DOHH2 (cell line): ENCODE measurements around the gene TGM2.

ENCODE experiments used
- H3F3A ChIP-seq: fragments of 200-600 bp; sonication (generic), shearing (Covaris generic); 2 replicates; pipeline ENCODE4 v1.6.0; 2016; ENCODE audit warnings: antibody characterized with exemption, mild to moderate bottlenecking; ENCODE audit not compliant: control insufficient read depth, insufficient read depth
- H3K27ac ChIP-seq: fragments of 200-600 bp; sonication (generic); 2 replicates; pipeline ENCODE4 v1.5.1; 2014; ENCODE audit warnings: low read depth, mild to moderate bottlenecking, low read length, moderate library complexity
- H3K27me3 ChIP-seq: fragments of 200-600 bp; sonication (generic); 2 replicates; pipeline ENCODE4 v1.6.1; 2014; ENCODE audit warnings: mild to moderate bottlenecking, low read length, mixed read lengths; ENCODE audit not compliant: control insufficient read depth
- H3K36me3 ChIP-seq: fragments of 200-600 bp; sonication (generic); 2 replicates; pipeline ENCODE4 v1.6.1; 2014; ENCODE audit warnings: mild to moderate bottlenecking, low read length, moderate library complexity, mixed read lengths; ENCODE audit not compliant: control insufficient read depth
- H3K4me1 ChIP-seq: fragments of 200-600 bp; sonication (generic); 2 replicates; pipeline ENCODE4 v1.6.1; 2014; ENCODE audit warnings: mild to moderate bottlenecking, low read length, mixed read lengths; ENCODE audit not compliant: control insufficient read depth
- H3K4me2 ChIP-seq: fragments of 200-600 bp; sonication (generic); 2 replicates; pipeline ENCODE4 v1.6.0; 2014; ENCODE audit warnings: mild to moderate bottlenecking, low read length, moderate library complexity
- H3K4me3 ChIP-seq: fragments of 200-600 bp; sonication (generic); 2 replicates; pipeline ENCODE4 v1.5.1; 2014; ENCODE audit warnings: mild to moderate bottlenecking, low read length, mixed read lengths
- H3K79me2 ChIP-seq: fragments of 200-600 bp; sonication (generic); 2 replicates; pipeline ENCODE4 v1.6.1; 2014; ENCODE audit warnings: mild to moderate bottlenecking, low read length, mixed read lengths; ENCODE audit not compliant: control insufficient read depth
- H3K9me2 ChIP-seq: fragments of 200-600 bp; sonication (generic); replicated peaks from 2 replicates; pipeline ENCODE4 v1.6.1; 2014; ENCODE audit warnings: mild to moderate bottlenecking, low read length, mixed read lengths; ENCODE audit not compliant: control insufficient read depth
- H3K9me3 ChIP-seq: fragments of 200-600 bp; sonication (generic); 2 replicates; pipeline ENCODE4 v1.6.1; 2014; ENCODE audit warnings: antibody characterized with exemption, low read length, mixed read lengths; ENCODE audit not compliant: control insufficient read depth, insufficient read depth
- H4K20me1 ChIP-seq: fragments of 200-600 bp; sonication (generic); 2 replicates; pipeline ENCODE4 v1.6.0; 2014; ENCODE audit warnings: low read depth, mild to moderate bottlenecking, antibody characterized with exemption, low read length, moderate library complexity; ENCODE audit not compliant: control insufficient read depth, insufficient read depth
- EZH2phosphoT487 ChIP-seq: fragments of 200-600 bp; sonication (generic); IDR thresholded peaks from 2 replicates; pipeline ENCODE4 v1.6.1; 2017; ENCODE audit warnings: borderline replicate concordance, mild to moderate bottlenecking, antibody characterized with exemption, low read length, moderate library complexity, mixed read lengths
- TF ChIP-seq, protein P1 (sequence below): fragments of 200-600 bp; sonication (generic); IDR thresholded peaks from one replicate; pipeline ENCODE4 v1.5.1; 2014; ENCODE audit warnings: antibody characterized with exemption, mild to moderate bottlenecking, low read depth, low read length; ENCODE audit not compliant: poor library complexity, severe bottlenecking

TGM2 gene

GRCh38 chr20:38115205-38115604 lies 49.9 kb downstream of the TGM2 start:
- Histone ChIP-seq H3K27ac (no peak overlapping the region), H3F3A (no peaks in the 10 kb centered on the region), H3K4me1 (no peaks in the 10 kb centered on the region), H3K4me2 (no peak overlapping the region), H3K36me3 (no peaks in the 10 kb centered on the region), H3K9me3 (no peaks in the 10 kb centered on the region), H3K79me2 (no peaks in the 10 kb centered on the region), H3K27me3 (peaks cover 7% of the 10 kb centered on the region), H4K20me1 (no peaks in the 10 kb centered on the region), H3K4me3 (no peak overlapping the region), H3K9me2 (no peaks in the 10 kb centered on the region)
- TF ChIP-seq, protein P1, sequence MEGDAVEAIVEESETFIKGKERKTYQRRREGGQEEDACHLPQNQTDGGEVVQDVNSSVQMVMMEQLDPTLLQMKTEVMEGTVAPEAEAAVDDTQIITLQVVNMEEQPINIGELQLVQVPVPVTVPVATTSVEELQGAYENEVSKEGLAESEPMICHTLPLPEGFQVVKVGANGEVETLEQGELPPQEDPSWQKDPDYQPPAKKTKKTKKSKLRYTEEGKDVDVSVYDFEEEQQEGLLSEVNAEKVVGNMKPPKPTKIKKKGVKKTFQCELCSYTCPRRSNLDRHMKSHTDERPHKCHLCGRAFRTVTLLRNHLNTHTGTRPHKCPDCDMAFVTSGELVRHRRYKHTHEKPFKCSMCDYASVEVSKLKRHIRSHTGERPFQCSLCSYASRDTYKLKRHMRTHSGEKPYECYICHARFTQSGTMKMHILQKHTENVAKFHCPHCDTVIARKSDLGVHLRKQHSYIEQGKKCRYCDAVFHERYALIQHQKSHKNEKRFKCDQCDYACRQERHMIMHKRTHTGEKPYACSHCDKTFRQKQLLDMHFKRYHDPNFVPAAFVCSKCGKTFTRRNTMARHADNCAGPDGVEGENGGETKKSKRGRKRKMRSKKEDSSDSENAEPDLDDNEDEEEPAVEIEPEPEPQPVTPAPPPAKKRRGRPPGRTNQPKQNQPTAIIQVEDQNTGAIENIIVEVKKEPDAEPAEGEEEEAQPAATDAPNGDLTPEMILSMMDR = no peak
- no peak for TF ChIP-seq EZH2phosphoT487

DNA sequence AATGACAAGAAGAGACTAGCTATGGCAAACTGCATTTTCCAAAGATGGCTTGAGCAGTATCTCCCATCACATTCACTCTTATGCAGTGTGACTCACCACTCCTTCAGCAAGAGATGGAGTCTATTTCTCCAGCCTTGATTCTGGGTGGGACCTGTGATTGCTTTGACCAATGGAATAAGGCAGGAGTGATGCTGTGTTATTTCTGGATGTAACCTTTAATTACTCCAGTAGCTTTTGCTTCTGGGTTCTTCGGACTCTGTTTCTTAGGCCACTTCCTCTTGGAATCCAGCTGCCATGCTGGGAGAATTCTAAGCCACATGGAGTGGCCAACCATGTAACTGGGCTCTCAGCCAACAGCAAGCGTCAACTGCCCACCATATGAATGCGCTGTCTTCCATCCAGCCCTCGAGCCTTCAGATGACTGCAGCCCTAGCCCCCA lies 50.7 kb downstream of the TGM2 start:
- Histone ChIP-seq H3K27ac (no peak overlapping the region), H3K9me3 (no peaks in the 10 kb centered on the region), H3K4me1 (no peaks in the 10 kb centered on the region), H3K4me3 (no peak overlapping the region), H3K79me2 (no peaks in the 10 kb centered on the region), H4K20me1 (no peaks in the 10 kb centered on the region), H3K9me2 (no peaks in the 10 kb centered on the region), H3K36me3 (no peaks in the 10 kb centered on the region), H3K27me3 (peaks cover 7% of the 10 kb centered on the region), H3F3A (no peaks in the 10 kb centered on the region), H3K4me2 (no peak overlapping the region)
- no peak for TF ChIP-seq EZH2phosphoT487
- TF ChIP-seq, protein P1 = no peak

GRCh38 chr20:38113401-38114325 lies 51.4 kb downstream of the TGM2 start:
- no peak overlapping the region for H3K27ac ChIP-seq
- H3K4me1 ChIP-seq = no peaks in the 10 kb centered on the region
- H3K4me3 ChIP-seq = no peak overlapping the region
- no peaks in the 10 kb centered on the region for H3K79me2 ChIP-seq
- H4K20me1 ChIP-seq = no peaks in the 10 kb centered on the region
- TF ChIP-seq, protein P1 = peak; percentile 35
- TF ChIP-seq EZH2phosphoT487 = no peak
- no peak overlapping the region for H3K4me2 ChIP-seq
- H3K9me2 ChIP-seq = no peaks in the 10 kb centered on the region
- no peaks in the 10 kb centered on the region for H3K9me3 ChIP-seq
- no peaks in the 10 kb centered on the region for H3F3A ChIP-seq
- no peaks in the 10 kb centered on the region for H3K36me3 ChIP-seq
- peaks cover 7% of the 10 kb centered on the region for H3K27me3 ChIP-seq
